WTC11 (cell line): ENCODE results near the gene SSH2. TPM values are rescaled to one million over a fixed set of nuclear protein-coding genes. Genes with fewer than 3 reads are reported as not detected.

Experiments
- ATAC-seq: fragments of 200-7000 bp; cut with Tn5 transposase; 2 replicates; pipeline ENCODE4 v1.10.0; 2021; ENCODE audit warnings: mild to moderate bottlenecking, moderate library complexity
- CTCF ChIA-PET: fragments of 300-600 bp; sonication (Branson Sonifier 250); formaldehyde crosslinking; loops from one replicate; lab custom pipeline; 2021; ENCODE audit warnings: antibody characterized with exemption; lab: Charles Lee
- POLR2A ChIA-PET: fragments of 350-600 bp; sonication (Branson Sonifier 250); formaldehyde crosslinking; loops from one replicate; lab custom pipeline; 2021; ENCODE audit warnings: antibody characterized with exemption; lab: Charles Lee
- DNase-seq: peaks from one replicate; pipeline ENCODE4 v3.0.0; 2021; ENCODE audit warnings: low spot score
- H3K27ac Mint-ChIP-seq: 2 replicates; pipeline ENCODE4 v1.8.0; 2021; ENCODE audit warnings: mixed read lengths
- H3K27me3 Mint-ChIP-seq: 2 replicates; pipeline ENCODE4 v1.8.0; 2021; ENCODE audit warnings: low read depth, mild to moderate bottlenecking, moderate library complexity, mixed read lengths
- H3K36me3 Mint-ChIP-seq: 2 replicates; pipeline ENCODE4 v1.8.0; 2021; ENCODE audit warnings: mixed read lengths
- H3K4me1 Mint-ChIP-seq: 2 replicates; pipeline ENCODE4 v1.8.0; 2022; ENCODE audit warnings: mixed read lengths
- H3K4me3 Mint-ChIP-seq: 2 replicates; pipeline ENCODE4 v1.8.0; 2021; ENCODE audit warnings: mild to moderate bottlenecking, moderate library complexity, mixed read lengths
- H3K9me3 Mint-ChIP-seq: 2 replicates; pipeline ENCODE4 v1.8.0; 2021; ENCODE audit warnings: mixed read lengths
- ATF1 ChIP-seq: sonication (generic); formaldehyde crosslinking; IDR thresholded peaks from 2 replicates; pipeline ENCODE4 v1.8.1; 2023; ENCODE audit warnings: mild to moderate bottlenecking, moderate library complexity, missing genetic modification reagents
- EMX1 ChIP-seq: fragments of 250-450 bp; sonication (Bioruptor Pico); IDR thresholded peaks from 2 replicates; pipeline ENCODE4 v1.8.0; 2021; ENCODE audit warnings: mild to moderate bottlenecking
- FOXK1 ChIP-seq: sonication (generic); formaldehyde crosslinking; IDR thresholded peaks from 2 replicates; pipeline ENCODE4 v1.8.0; 2022; ENCODE audit warnings: mild to moderate bottlenecking, moderate library complexity, missing genetic modification reagents
- GRHL2 ChIP-seq: fragments of 250-450 bp; sonication (Bioruptor Pico); IDR thresholded peaks from 2 replicates; pipeline ENCODE4 v1.8.0; 2022; ENCODE audit warnings: mild to moderate bottlenecking, moderate library complexity; ENCODE audit not compliant: insufficient replicate concordance, severe bottlenecking
- GTF2I ChIP-seq: fragments of 250-450 bp; sonication (Bioruptor Pico); conservative IDR thresholded peaks from 2 replicates; pipeline ENCODE4 v1.4.0; 2021; ENCODE audit warnings: mild to moderate bottlenecking
- KAT7 ChIP-seq: sonication (generic); formaldehyde crosslinking; IDR thresholded peaks from 2 replicates; pipeline ENCODE4 v1.8.1; 2023; ENCODE audit warnings: missing genetic modification reagents, mild to moderate bottlenecking, borderline replicate concordance
- NFYB ChIP-seq: sonication (generic); formaldehyde crosslinking; conservative IDR thresholded peaks from 2 replicates; pipeline ENCODE4 v1.8.0; 2022; ENCODE audit warnings: low read depth, missing genetic modification reagents
- ZNF219 ChIP-seq: sonication (generic); formaldehyde crosslinking; IDR thresholded peaks from 2 replicates; pipeline ENCODE4 v1.8.0; 2023; ENCODE audit warnings: missing genetic modification reagents, mild to moderate bottlenecking, borderline replicate concordance
- total RNA-seq: library from RNA; stranded (reverse); gene quantifications from 3 replicates; pipeline ENCODE4 v1.2.3, GENCODE V29; 2021
- TF ChIP-seq, protein P1 (sequence below): fragments of 250-450 bp; sonication (Bioruptor Pico); IDR thresholded peaks from 2 replicates; pipeline ENCODE4 v1.9.0; 2021; ENCODE audit warnings: mild to moderate bottlenecking, borderline replicate concordance
- TF ChIP-seq, protein P2 (sequence below): sonication (generic); formaldehyde crosslinking; IDR thresholded peaks from 2 replicates; pipeline ENCODE4 v1.8.1; 2023; ENCODE audit warnings: mild to moderate bottlenecking, missing genetic modification reagents, borderline replicate concordance
- TF ChIP-seq, protein P3 (sequence below): sonication (generic); formaldehyde crosslinking; IDR thresholded peaks from 2 replicates; pipeline ENCODE4 v1.8.0; 2023; ENCODE audit warnings: missing genetic modification reagents, mild to moderate bottlenecking, borderline replicate concordance
- TF ChIP-seq, protein P4 (sequence below): sonication (generic); formaldehyde crosslinking; IDR thresholded peaks from 2 replicates; pipeline ENCODE4 v1.8.1; 2023; ENCODE audit warnings: mild to moderate bottlenecking, moderate library complexity, missing genetic modification reagents
- TF ChIP-seq, protein P5 (sequence below): fragments of 250-450 bp; sonication (Bioruptor Pico); IDR thresholded peaks from 2 replicates; pipeline ENCODE4 v2.1.2; 2022; ENCODE audit warnings: mild to moderate bottlenecking, moderate library complexity
- TF ChIP-seq, protein P6 (sequence below): sonication (generic); formaldehyde crosslinking; IDR thresholded peaks from 2 replicates; pipeline ENCODE4 v1.8.1; 2022; ENCODE audit warnings: missing genetic modification reagents, borderline replicate concordance

Gene SSH2
- total RNA-seq, 1 experiment from 2014 or later: 14.3 TPM

DNA sequence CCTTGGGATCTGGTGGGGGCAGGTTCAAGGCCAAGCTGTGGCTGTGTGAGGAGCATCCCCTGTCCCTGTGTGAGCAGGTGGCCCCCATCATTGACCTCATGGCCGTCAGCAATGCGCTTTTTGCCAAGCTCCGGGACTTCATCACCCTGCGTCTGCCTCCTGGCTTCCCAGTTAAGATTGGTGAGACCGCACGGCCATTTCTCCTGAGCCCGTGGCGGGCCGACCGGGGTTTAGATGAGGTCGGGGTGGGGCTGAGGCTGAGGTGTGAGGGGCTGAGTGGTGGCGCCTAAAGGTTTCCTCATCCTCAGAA lies 318.0 kb downstream of the SSH2 start (continued):
- TF ChIP-seq, protein P1, sequence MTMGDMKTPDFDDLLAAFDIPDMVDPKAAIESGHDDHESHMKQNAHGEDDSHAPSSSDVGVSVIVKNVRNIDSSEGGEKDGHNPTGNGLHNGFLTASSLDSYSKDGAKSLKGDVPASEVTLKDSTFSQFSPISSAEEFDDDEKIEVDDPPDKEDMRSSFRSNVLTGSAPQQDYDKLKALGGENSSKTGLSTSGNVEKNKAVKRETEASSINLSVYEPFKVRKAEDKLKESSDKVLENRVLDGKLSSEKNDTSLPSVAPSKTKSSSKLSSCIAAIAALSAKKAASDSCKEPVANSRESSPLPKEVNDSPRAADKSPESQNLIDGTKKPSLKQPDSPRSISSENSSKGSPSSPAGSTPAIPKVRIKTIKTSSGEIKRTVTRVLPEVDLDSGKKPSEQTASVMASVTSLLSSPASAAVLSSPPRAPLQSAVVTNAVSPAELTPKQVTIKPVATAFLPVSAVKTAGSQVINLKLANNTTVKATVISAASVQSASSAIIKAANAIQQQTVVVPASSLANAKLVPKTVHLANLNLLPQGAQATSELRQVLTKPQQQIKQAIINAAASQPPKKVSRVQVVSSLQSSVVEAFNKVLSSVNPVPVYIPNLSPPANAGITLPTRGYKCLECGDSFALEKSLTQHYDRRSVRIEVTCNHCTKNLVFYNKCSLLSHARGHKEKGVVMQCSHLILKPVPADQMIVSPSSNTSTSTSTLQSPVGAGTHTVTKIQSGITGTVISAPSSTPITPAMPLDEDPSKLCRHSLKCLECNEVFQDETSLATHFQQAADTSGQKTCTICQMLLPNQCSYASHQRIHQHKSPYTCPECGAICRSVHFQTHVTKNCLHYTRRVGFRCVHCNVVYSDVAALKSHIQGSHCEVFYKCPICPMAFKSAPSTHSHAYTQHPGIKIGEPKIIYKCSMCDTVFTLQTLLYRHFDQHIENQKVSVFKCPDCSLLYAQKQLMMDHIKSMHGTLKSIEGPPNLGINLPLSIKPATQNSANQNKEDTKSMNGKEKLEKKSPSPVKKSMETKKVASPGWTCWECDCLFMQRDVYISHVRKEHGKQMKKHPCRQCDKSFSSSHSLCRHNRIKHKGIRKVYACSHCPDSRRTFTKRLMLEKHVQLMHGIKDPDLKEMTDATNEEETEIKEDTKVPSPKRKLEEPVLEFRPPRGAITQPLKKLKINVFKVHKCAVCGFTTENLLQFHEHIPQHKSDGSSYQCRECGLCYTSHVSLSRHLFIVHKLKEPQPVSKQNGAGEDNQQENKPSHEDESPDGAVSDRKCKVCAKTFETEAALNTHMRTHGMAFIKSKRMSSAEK (CRISPR knock-in tag): no peak
- TF ChIP-seq ATF1 (CRISPR knock-in tag) (no peak), EMX1 (CRISPR knock-in tag) (no peak), NFYB (CRISPR knock-in tag) (no peak)
- TF ChIP-seq, protein P2, sequence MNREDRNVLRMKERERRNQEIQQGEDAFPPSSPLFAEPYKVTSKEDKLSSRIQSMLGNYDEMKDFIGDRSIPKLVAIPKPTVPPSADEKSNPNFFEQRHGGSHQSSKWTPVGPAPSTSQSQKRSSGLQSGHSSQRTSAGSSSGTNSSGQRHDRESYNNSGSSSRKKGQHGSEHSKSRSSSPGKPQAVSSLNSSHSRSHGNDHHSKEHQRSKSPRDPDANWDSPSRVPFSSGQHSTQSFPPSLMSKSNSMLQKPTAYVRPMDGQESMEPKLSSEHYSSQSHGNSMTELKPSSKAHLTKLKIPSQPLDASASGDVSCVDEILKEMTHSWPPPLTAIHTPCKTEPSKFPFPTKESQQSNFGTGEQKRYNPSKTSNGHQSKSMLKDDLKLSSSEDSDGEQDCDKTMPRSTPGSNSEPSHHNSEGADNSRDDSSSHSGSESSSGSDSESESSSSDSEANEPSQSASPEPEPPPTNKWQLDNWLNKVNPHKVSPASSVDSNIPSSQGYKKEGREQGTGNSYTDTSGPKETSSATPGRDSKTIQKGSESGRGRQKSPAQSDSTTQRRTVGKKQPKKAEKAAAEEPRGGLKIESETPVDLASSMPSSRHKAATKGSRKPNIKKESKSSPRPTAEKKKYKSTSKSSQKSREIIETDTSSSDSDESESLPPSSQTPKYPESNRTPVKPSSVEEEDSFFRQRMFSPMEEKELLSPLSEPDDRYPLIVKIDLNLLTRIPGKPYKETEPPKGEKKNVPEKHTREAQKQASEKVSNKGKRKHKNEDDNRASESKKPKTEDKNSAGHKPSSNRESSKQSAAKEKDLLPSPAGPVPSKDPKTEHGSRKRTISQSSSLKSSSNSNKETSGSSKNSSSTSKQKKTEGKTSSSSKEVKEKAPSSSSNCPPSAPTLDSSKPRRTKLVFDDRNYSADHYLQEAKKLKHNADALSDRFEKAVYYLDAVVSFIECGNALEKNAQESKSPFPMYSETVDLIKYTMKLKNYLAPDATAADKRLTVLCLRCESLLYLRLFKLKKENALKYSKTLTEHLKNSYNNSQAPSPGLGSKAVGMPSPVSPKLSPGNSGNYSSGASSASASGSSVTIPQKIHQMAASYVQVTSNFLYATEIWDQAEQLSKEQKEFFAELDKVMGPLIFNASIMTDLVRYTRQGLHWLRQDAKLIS (CRISPR knock-in tag): no peak
- TF ChIP-seq, protein P3, sequence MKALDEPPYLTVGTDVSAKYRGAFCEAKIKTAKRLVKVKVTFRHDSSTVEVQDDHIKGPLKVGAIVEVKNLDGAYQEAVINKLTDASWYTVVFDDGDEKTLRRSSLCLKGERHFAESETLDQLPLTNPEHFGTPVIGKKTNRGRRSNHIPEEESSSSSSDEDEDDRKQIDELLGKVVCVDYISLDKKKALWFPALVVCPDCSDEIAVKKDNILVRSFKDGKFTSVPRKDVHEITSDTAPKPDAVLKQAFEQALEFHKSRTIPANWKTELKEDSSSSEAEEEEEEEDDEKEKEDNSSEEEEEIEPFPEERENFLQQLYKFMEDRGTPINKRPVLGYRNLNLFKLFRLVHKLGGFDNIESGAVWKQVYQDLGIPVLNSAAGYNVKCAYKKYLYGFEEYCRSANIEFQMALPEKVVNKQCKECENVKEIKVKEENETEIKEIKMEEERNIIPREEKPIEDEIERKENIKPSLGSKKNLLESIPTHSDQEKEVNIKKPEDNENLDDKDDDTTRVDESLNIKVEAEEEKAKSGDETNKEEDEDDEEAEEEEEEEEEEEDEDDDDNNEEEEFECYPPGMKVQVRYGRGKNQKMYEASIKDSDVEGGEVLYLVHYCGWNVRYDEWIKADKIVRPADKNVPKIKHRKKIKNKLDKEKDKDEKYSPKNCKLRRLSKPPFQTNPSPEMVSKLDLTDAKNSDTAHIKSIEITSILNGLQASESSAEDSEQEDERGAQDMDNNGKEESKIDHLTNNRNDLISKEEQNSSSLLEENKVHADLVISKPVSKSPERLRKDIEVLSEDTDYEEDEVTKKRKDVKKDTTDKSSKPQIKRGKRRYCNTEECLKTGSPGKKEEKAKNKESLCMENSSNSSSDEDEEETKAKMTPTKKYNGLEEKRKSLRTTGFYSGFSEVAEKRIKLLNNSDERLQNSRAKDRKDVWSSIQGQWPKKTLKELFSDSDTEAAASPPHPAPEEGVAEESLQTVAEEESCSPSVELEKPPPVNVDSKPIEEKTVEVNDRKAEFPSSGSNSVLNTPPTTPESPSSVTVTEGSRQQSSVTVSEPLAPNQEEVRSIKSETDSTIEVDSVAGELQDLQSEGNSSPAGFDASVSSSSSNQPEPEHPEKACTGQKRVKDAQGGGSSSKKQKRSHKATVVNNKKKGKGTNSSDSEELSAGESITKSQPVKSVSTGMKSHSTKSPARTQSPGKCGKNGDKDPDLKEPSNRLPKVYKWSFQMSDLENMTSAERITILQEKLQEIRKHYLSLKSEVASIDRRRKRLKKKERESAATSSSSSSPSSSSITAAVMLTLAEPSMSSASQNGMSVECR (CRISPR knock-in tag): no peak

DNA sequence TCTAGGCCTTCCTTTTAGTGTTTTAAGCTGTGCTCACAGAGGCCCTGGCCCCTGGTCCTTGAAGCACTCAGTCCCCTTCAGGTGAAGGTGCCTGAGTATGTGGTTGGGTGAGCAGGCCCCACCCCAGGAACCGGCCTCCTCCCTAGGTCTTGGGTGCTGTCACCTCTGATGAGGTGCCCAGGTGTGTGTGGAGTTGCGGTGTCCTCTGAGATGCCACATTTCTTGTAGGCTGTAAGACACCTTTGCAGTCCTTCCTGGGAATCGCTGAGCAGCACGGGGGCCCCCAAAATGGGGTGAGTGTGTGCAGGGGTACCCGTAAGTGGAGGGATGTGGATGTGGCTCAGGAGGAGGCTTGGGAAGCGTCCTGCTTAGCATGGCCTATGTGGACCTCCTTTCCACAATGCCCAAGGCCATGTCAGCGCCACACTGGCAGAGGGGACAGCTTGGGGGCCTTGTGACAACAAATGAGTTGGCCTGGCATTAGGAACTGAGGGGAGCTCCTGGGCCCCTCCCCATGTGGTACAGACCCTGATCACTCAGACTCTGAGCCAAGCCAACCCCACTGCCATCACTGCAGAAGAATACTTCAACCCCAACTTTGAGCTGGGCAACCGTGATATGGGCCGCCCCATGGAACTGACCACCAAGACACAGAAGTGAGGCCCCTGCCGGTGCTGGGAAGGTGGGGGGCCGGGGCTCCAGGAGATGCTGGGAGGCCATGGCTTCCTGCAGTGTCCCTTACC lies 318.5 kb downstream of the SSH2 start:
- H3K4me1 Mint-ChIP-seq: peaks cover 21% of the 10 kb centered on the region
- H3K36me3 Mint-ChIP-seq: peaks cover 4% of the 10 kb centered on the region; the same call in 1 of the 2 replicates
- no peaks in the 10 kb centered on the region for H3K9me3 Mint-ChIP-seq
- TF ChIP-seq FOXK1 (no peak), GTF2I (CRISPR knock-in tag) (no peak), GRHL2 (no peak), KAT7 (CRISPR knock-in tag) (no peak), ZNF219 (CRISPR knock-in tag) (no peak)
- TF ChIP-seq, protein P4, sequence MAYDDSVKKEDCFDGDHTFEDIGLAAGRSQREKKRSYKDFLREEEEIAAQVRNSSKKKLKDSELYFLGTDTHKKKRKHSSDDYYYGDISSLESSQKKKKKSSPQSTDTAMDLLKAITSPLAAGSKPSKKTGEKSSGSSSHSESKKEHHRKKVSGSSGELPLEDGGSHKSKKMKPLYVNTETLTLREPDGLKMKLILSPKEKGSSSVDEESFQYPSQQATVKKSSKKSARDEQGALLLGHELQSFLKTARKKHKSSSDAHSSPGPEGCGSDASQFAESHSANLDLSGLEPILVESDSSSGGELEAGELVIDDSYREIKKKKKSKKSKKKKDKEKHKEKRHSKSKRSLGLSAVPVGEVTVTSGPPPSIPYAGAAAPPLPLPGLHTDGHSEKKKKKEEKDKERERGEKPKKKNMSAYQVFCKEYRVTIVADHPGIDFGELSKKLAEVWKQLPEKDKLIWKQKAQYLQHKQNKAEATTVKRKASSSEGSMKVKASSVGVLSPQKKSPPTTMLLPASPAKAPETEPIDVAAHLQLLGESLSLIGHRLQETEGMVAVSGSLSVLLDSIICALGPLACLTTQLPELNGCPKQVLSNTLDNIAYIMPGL: no peak
- TF ChIP-seq, protein P5, sequence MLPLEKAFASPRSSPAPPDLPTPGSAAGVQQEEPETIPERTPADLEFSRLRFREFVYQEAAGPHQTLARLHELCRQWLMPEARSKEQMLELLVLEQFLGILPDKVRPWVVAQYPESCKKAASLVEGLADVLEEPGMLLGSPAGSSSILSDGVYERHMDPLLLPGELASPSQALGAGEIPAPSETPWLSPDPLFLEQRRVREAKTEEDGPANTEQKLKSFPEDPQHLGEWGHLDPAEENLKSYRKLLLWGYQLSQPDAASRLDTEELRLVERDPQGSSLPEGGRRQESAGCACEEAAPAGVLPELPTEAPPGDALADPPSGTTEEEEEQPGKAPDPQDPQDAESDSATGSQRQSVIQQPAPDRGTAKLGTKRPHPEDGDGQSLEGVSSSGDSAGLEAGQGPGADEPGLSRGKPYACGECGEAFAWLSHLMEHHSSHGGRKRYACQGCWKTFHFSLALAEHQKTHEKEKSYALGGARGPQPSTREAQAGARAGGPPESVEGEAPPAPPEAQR: no peak
- TF ChIP-seq, protein P6, sequence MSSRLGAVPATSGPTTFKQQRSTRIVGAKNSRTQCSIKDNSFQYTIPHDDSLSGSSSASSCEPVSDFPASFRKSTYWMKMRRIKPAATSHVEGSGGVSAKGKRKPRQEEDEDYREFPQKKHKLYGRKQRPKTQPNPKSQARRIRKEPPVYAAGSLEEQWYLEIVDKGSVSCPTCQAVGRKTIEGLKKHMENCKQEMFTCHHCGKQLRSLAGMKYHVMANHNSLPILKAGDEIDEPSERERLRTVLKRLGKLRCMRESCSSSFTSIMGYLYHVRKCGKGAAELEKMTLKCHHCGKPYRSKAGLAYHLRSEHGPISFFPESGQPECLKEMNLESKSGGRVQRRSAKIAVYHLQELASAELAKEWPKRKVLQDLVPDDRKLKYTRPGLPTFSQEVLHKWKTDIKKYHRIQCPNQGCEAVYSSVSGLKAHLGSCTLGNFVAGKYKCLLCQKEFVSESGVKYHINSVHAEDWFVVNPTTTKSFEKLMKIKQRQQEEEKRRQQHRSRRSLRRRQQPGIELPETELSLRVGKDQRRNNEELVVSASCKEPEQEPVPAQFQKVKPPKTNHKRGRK (CRISPR knock-in tag): no peak
- CTCF ChIA-PET: interaction anchor here (2.3 to 9.2 kb wide), 2 partner anchors 14 to 19 kb away, joined by 30 to 272 read pairs; partner anchors contain the start of gene ANKRD13B
- H3K27ac Mint-ChIP-seq: no peak overlapping the region
- POLR2A ChIA-PET: no interaction called here
- peaks cover 38% of the 10 kb centered on the region for H3K27me3 Mint-ChIP-seq
- H3K4me3 Mint-ChIP-seq: no peak overlapping the region
- ATAC-seq (no peak), DNase-seq (no peak)
